ENCODE measurements around the gene GADL1.

DNA sequence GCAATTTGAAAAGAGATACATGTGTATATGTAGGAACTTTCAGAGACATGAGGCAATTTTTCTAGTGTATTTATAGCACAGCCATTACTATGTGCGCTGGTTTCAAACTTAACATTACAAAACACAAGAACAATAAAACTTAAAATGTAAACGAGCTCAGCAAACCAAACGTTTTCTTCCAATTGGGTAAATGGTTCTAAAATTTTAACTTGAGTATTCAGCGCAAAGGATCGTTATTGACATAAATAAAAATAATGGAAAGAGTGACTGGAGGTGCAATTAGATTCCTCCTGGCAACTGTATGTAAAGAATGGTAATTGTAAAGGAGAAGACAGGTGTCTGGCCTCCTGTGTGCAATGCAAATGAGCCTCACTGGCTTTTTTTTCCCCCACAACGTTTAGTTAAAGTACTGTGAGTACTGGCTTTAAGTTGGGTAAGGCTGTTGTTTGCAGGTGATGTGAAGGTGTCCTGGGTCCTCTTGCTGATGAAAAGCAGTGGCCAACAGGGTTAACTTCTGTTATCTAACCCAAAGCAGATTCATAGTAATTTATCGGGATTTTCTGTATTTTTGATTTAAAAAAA, 14.1 kb upstream of the GADL1 start:
- no peak for TF ChIP-seq POLR2AphosphoS5 (IDR thresholded peaks at IDR 0.05; ENCODE audit: low read depth, low read length)
- no peak for TF ChIP-seq SIN3A (IDR thresholded peaks at IDR 0.05; ENCODE audit: borderline replicate concordance, insufficient read depth, low read length)
- no peak for TF ChIP-seq TAF1 (IDR thresholded peaks at IDR 0.05; ENCODE audit: borderline replicate concordance, insufficient read depth, low read length)
- TF ChIP-seq, protein P1, sequence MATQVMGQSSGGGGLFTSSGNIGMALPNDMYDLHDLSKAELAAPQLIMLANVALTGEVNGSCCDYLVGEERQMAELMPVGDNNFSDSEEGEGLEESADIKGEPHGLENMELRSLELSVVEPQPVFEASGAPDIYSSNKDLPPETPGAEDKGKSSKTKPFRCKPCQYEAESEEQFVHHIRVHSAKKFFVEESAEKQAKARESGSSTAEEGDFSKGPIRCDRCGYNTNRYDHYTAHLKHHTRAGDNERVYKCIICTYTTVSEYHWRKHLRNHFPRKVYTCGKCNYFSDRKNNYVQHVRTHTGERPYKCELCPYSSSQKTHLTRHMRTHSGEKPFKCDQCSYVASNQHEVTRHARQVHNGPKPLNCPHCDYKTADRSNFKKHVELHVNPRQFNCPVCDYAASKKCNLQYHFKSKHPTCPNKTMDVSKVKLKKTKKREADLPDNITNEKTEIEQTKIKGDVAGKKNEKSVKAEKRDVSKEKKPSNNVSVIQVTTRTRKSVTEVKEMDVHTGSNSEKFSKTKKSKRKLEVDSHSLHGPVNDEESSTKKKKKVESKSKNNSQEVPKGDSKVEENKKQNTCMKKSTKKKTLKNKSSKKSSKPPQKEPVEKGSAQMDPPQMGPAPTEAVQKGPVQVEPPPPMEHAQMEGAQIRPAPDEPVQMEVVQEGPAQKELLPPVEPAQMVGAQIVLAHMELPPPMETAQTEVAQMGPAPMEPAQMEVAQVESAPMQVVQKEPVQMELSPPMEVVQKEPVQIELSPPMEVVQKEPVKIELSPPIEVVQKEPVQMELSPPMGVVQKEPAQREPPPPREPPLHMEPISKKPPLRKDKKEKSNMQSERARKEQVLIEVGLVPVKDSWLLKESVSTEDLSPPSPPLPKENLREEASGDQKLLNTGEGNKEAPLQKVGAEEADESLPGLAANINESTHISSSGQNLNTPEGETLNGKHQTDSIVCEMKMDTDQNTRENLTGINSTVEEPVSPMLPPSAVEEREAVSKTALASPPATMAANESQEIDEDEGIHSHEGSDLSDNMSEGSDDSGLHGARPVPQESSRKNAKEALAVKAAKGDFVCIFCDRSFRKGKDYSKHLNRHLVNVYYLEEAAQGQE (IDR thresholded peaks at IDR 0.05; ENCODE audit: insufficient read depth in 1 of 2, low read depth in 2 of 2, low read length in 2 of 2): no peak

Data from PFSK-1 (cell line).